PC-9 (cell line): Measurements from ENCODE around the gene VASP.

Experiments
- CTCF ChIP-seq: fragments of 200-600 bp; sonication (generic); conservative IDR thresholded peaks from 2 replicates; pipeline ENCODE4 v1.6.1; 2017; ENCODE audit warnings: mixed run types, antibody characterized with exemption, mild to moderate bottlenecking, moderate library complexity
- EZH2 ChIP-seq: fragments of 200-600 bp; sonication (generic); IDR thresholded peaks from 2 replicates; pipeline ENCODE4 v1.8.0; 2017; ENCODE audit warnings: antibody characterized with exemption, low read depth

GRCh38 chr19:45500918-45501729, 6.2 kb upstream of the VASP start:
- TF ChIP-seq CTCF = no peak
- no peak for TF ChIP-seq EZH2
